Measurements from ENCODE around the gene ANKRD34B.

ANKRD34B gene

GRCh38 chr5:80509362-80509761 lies 60.7 kb downstream of the ANKRD34B start:
- TF ChIP-seq, protein P1, sequence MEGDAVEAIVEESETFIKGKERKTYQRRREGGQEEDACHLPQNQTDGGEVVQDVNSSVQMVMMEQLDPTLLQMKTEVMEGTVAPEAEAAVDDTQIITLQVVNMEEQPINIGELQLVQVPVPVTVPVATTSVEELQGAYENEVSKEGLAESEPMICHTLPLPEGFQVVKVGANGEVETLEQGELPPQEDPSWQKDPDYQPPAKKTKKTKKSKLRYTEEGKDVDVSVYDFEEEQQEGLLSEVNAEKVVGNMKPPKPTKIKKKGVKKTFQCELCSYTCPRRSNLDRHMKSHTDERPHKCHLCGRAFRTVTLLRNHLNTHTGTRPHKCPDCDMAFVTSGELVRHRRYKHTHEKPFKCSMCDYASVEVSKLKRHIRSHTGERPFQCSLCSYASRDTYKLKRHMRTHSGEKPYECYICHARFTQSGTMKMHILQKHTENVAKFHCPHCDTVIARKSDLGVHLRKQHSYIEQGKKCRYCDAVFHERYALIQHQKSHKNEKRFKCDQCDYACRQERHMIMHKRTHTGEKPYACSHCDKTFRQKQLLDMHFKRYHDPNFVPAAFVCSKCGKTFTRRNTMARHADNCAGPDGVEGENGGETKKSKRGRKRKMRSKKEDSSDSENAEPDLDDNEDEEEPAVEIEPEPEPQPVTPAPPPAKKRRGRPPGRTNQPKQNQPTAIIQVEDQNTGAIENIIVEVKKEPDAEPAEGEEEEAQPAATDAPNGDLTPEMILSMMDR (conservative IDR thresholded peaks at IDR 0.05; ENCODE audit: control insufficient read depth, insufficient read depth, low read depth, low read length), result no peak
- DNase-seq (ENCODE audit: low read depth), result no peak
- no peak overlapping the region for H3K4me3 ChIP-seq (ENCODE audit: control insufficient read depth, low read depth, low read length)

GRCh38 chr5:80508844-80509243 lies 61.2 kb downstream of the ANKRD34B start:
- no peak overlapping the region for H3K4me3 ChIP-seq (ENCODE audit: control insufficient read depth, low read depth, low read length)
- TF ChIP-seq, protein P1 (conservative IDR thresholded peaks at IDR 0.05; ENCODE audit: control insufficient read depth, insufficient read depth, low read depth, low read length), result no peak
- DNase-seq (ENCODE audit: low read depth), result no peak

- no peak for DNase-seq (ENCODE audit: low read depth)
- H3K4me3 ChIP-seq (ENCODE audit: control insufficient read depth, low read depth, low read length), result no peak overlapping the region
- TF ChIP-seq, protein P1 (conservative IDR thresholded peaks at IDR 0.05; ENCODE audit: control insufficient read depth, insufficient read depth, low read depth, low read length), result no peak
Observed at GRCh38 chr5:80507663-80508062, 62.4 kb downstream of the ANKRD34B start.
